Activated CD4-positive, alpha-beta memory T cell treated with anti-CD3 and anti-CD28 coated beads for 36 hours (primary cell): ENCODE data around the gene FAM83B. TPM values are rescaled to one million over a fixed set of nuclear protein-coding genes. Genes with fewer than 3 reads are reported as not detected.
"Not testable (repeated sequence)": the region's sequence is repeated elsewhere in the genome, so short reads cannot be mapped to it uniquely, and the experiment has no call there.

Source experiments
- CTCF ChIA-PET: fragments of 350-600 bp; sonication (Branson Sonifier 250); formaldehyde crosslinking; loops from one replicate; lab custom pipeline; 2021; ENCODE audit warnings: antibody characterized with exemption, inconsistent platforms; lab: Charles Lee
- POLR2A ChIA-PET: fragments of 350-600 bp; sonication (Branson Sonifier 250); formaldehyde crosslinking; loops from one replicate; lab custom pipeline; 2021; ENCODE audit warnings: antibody characterized with exemption; lab: Charles Lee
- DNase-seq: peaks from one replicate; pipeline ENCODE4 v3.0.0-alpha.2; 2020
- H3K27ac Mint-ChIP-seq: one replicate; pipeline ENCODE4 v1.8.0; 2021; ENCODE audit warnings: mixed read lengths
- H3K27me3 Mint-ChIP-seq: one replicate; pipeline ENCODE4 v1.8.0; 2021; ENCODE audit warnings: mixed read lengths
- H3K36me3 Mint-ChIP-seq: one replicate; pipeline ENCODE4 v1.8.0; 2021; ENCODE audit warnings: mixed read lengths
- H3K4me1 Mint-ChIP-seq: one replicate; pipeline ENCODE4 v1.8.0; 2021; ENCODE audit warnings: low read depth, mixed read lengths
- H3K4me3 Mint-ChIP-seq: one replicate; pipeline ENCODE4 v1.8.0; 2021; ENCODE audit warnings: mild to moderate bottlenecking, mixed read lengths
- H3K9me3 Mint-ChIP-seq: one replicate; pipeline ENCODE4 v1.8.0; 2021; ENCODE audit warnings: mixed read lengths
- intact Hi-C: fragments of 100-400 bp; cut with micrococcal nuclease; formaldehyde crosslinking; loops from one replicate; pipeline ENCODE4 v1.15.1; 2023
- total RNA-seq, 2 experiments: library from RNA; stranded (reverse); gene quantifications; one replicate each; pipeline ENCODE4 v1.2.3, GENCODE V29; 2021

Gene FAM83B
- total RNA-seq, result not detected

- Mint-ChIP-seq H3K27me3 (peaks cover 9% of the 10 kb centered on the region), H3K4me3 (no peak within 1 kb of the TSS), H3K27ac (no peak within 1 kb of the TSS), H3K36me3 (no peaks in the 10 kb centered on the region), H3K9me3 (peaks cover 9% of the 10 kb centered on the region), H3K4me1 (no peaks in the 10 kb centered on the region)
- no peak for DNase-seq
- ChIA-PET POLR2A (no interaction called here), CTCF (no interaction called here)
- intact Hi-C loops, result no loop called here
Measured at GRCh38 chr6:54846243-54846856, at the start of gene FAM83B. TSS of gene FAM83B (plus strand) at chr6:54846771. CDS start at chr6:54870247, 23,476 bp downstream.

DNA sequence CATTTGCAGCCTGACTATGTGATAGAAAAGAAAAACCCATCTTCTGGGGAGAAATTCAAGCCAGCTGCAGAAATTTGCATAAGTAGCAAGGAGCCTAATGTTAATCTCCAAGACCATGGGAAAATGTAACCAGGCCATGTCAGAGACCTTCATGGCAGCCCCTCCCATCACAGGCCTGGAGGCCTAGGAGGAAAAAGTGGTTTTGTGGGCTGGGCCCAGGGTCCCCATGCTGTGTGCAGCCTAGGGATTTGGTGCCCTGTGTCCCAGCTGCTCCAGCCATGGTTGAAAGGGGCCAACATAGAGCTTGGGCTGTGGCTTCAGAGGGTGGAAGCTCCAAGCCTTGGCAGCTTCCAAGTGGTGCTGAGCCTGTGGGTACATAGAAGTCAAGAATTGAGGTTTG is 49.7 kb upstream of the FAM83B start:
- H3K4me3 Mint-ChIP-seq, H3K27ac Mint-ChIP-seq, POLR2A ChIA-PET, H3K36me3 Mint-ChIP-seq, CTCF ChIA-PET, intact Hi-C loops, DNase-seq, H3K27me3 Mint-ChIP-seq, H3K4me1 Mint-ChIP-seq: not testable (repeated sequence)
- peaks cover 14% of the 10 kb centered on the region for H3K9me3 Mint-ChIP-seq

DNA sequence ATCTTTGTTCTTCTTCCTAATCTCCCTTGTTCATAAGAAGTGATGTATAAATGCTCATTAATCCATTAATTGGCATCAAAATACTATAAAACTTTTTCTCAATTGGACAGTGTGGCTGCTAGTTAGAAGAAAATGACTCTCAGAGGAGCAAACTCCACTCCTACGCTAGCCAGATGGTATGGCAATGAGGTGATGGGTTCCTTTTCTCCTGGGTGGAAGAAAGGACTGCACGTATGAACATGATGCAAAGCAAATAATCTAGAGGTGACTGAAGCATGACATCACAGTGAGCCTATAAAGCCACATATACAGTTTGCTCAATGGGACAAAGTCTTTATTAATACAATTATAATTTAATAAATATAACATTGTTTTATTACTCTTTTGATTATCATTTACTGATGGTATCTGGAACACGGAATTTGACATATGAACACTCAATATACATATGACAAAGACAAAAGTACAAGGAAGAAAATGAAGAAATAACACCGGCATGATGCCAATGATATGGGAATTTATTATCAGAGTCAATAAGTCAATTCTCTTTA is 46.4 kb upstream of the FAM83B start:
- ChIA-PET CTCF (no interaction called here), POLR2A (no interaction called here)
- no peak for DNase-seq
- no peaks in the 10 kb centered on the region for H3K4me1 Mint-ChIP-seq
- H3K4me3 Mint-ChIP-seq, result no peak overlapping the region
- no peaks in the 10 kb centered on the region for H3K27me3 Mint-ChIP-seq
- peaks cover 14% of the 10 kb centered on the region for H3K9me3 Mint-ChIP-seq
- H3K36me3 Mint-ChIP-seq, result no peaks in the 10 kb centered on the region
- no peak overlapping the region for H3K27ac Mint-ChIP-seq
- intact Hi-C loops, result no loop called here

GRCh38 chr6:54801244-54801643 is 45.3 kb upstream of the FAM83B start:
- H3K4me1 Mint-ChIP-seq, result no peaks in the 10 kb centered on the region
- intact Hi-C loops, result no loop called here
- no peak for DNase-seq
- no peak overlapping the region for H3K27ac Mint-ChIP-seq
- no peaks in the 10 kb centered on the region for H3K36me3 Mint-ChIP-seq
- ChIA-PET POLR2A (no interaction called here), CTCF (no interaction called here)
- no peaks in the 10 kb centered on the region for H3K27me3 Mint-ChIP-seq
- no peak overlapping the region for H3K4me3 Mint-ChIP-seq
- peaks cover 14% of the 10 kb centered on the region for H3K9me3 Mint-ChIP-seq

GRCh38 chr6:54801669-54802068 is 44.9 kb upstream of the FAM83B start:
- no peak for DNase-seq
- ChIA-PET CTCF (no interaction called here), POLR2A (no interaction called here)
- Mint-ChIP-seq H3K9me3 (peaks cover 10% of the 10 kb centered on the region), H3K36me3 (no peaks in the 10 kb centered on the region), H3K4me1 (no peaks in the 10 kb centered on the region), H3K27ac (no peak overlapping the region), H3K27me3 (no peaks in the 10 kb centered on the region), H3K4me3 (no peak overlapping the region)
- intact Hi-C loops, result no loop called here

GRCh38 chr6:54802775-54803634 is 43.6 kb upstream of the FAM83B start:
- no peaks in the 10 kb centered on the region for H3K27me3 Mint-ChIP-seq
- H3K27ac Mint-ChIP-seq, result no peak overlapping the region
- DNase-seq, result no peak
- H3K9me3 Mint-ChIP-seq, result peaks cover 4% of the 10 kb centered on the region
- H3K4me3 Mint-ChIP-seq, result no peak overlapping the region
- no peaks in the 10 kb centered on the region for H3K4me1 Mint-ChIP-seq
- ChIA-PET POLR2A (no interaction called here), CTCF (no interaction called here)
- intact Hi-C loops, result no loop called here
- H3K36me3 Mint-ChIP-seq, result no peaks in the 10 kb centered on the region

DNA sequence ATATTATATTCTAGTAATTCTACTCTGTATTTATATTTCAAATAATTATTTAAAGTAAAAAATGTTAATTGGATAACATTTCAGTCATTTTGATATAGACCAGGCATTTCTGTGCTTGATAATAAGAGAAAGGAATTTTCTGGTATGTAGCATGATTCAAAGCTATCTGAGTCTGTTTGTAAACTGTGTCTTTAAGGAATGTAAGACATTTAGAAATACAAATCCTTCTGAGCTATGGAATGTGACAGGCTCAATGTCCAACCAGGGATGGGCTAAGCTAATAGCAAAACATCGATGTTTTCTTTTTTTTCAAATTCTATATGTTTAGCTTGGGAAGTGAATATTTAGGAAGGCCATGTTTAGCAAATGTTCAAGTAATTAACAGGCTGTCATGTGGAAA is 41.5 kb upstream of the FAM83B start:
- DNase-seq, result no peak
- no peak overlapping the region for H3K4me3 Mint-ChIP-seq
- POLR2A ChIA-PET, result no interaction called here
- H3K27ac Mint-ChIP-seq, result no peak overlapping the region
- CTCF ChIA-PET, result no interaction called here
- H3K36me3 Mint-ChIP-seq, result no peaks in the 10 kb centered on the region
- H3K9me3 Mint-ChIP-seq, result peaks cover 6% of the 10 kb centered on the region
- no peaks in the 10 kb centered on the region for H3K27me3 Mint-ChIP-seq
- no peaks in the 10 kb centered on the region for H3K4me1 Mint-ChIP-seq
- intact Hi-C loops, result no loop called here

DNA sequence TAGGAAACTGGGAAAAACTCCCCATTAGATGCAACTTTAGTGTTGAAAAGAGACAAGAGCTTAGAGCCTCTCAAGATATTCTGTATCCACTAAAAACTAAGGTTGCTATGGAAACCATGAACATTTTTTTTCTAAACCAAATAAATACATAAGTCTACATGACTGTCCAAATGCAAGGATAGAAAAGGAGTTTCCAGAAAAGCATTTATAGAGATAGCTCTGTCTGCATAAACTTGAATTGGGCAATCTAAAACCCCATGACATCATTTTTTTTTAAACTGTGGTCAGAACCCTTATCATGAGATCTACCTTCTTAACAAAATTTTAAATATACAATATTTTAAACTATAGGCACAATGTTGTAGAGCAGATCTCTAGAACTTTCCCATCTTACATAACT is 36.4 kb upstream of the FAM83B start:
- CTCF ChIA-PET, result no interaction called here
- Mint-ChIP-seq H3K27me3 (no peaks in the 10 kb centered on the region), H3K9me3 (peaks cover 16% of the 10 kb centered on the region), H3K4me3 (no peak overlapping the region), H3K36me3 (no peaks in the 10 kb centered on the region), H3K27ac (no peak overlapping the region), H3K4me1 (no peaks in the 10 kb centered on the region)
- POLR2A ChIA-PET, result no interaction called here
- intact Hi-C loops, result no loop called here
- DNase-seq, result no peak

- H3K27ac Mint-ChIP-seq, result no peak overlapping the region
- intact Hi-C loops, result no loop called here
- peaks cover 20% of the 10 kb centered on the region for H3K9me3 Mint-ChIP-seq
- POLR2A ChIA-PET, result no interaction called here
- no peak for DNase-seq
- no peaks in the 10 kb centered on the region for H3K27me3 Mint-ChIP-seq
- no peaks in the 10 kb centered on the region for H3K4me1 Mint-ChIP-seq
- no peak overlapping the region for H3K4me3 Mint-ChIP-seq
- no peaks in the 10 kb centered on the region for H3K36me3 Mint-ChIP-seq
- CTCF ChIA-PET, result no interaction called here
Measured at GRCh38 chr6:54813892-54814291, 32.7 kb upstream of the FAM83B start.

- ChIA-PET POLR2A (no interaction called here), CTCF (no interaction called here)
- Mint-ChIP-seq H3K4me1 (no peaks in the 10 kb centered on the region), H3K27ac (no peak overlapping the region), H3K4me3 (no peak overlapping the region), H3K27me3 (no peaks in the 10 kb centered on the region), H3K9me3 (peaks cover 15% of the 10 kb centered on the region), H3K36me3 (no peaks in the 10 kb centered on the region)
- intact Hi-C loops, result no loop called here
- DNase-seq, result no peak
Measured at GRCh38 chr6:54817236-54817635, 29.3 kb upstream of the FAM83B start.

GRCh38 chr6:54817834-54818233 is 28.7 kb upstream of the FAM83B start:
- ChIA-PET CTCF (no interaction called here), POLR2A (no interaction called here)
- H3K4me3 Mint-ChIP-seq, result no peak overlapping the region
- no peak overlapping the region for H3K27ac Mint-ChIP-seq
- no peak for DNase-seq
- peaks cover 19% of the 10 kb centered on the region for H3K9me3 Mint-ChIP-seq
- intact Hi-C loops, result no loop called here
- no peaks in the 10 kb centered on the region for H3K36me3 Mint-ChIP-seq
- H3K27me3 Mint-ChIP-seq, result no peaks in the 10 kb centered on the region
- H3K4me1 Mint-ChIP-seq, result no peaks in the 10 kb centered on the region

DNA sequence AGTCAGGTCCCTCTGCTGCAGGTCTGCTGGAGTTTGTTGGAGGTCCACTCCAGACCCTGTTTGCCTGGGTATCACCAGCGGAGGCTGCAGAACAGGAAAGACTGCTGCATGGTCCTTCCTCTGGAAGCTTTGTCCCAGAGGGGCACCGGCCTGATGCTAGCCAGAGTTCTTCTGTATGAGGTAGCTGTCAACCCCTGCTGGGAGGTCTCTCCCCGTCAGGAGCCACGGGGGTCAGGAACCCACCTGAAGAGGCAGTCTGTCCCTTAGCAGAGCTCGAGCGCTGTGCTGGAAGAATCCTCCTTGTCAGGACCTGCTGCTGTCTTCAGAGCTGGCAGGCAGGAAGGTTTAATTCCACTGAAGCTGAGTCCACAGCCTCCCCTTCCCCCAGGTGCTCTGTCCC is 22.3 kb upstream of the FAM83B start:
- intact Hi-C loops, H3K4me3 Mint-ChIP-seq, POLR2A ChIA-PET, H3K4me1 Mint-ChIP-seq, DNase-seq, CTCF ChIA-PET, H3K27ac Mint-ChIP-seq, H3K36me3 Mint-ChIP-seq, H3K27me3 Mint-ChIP-seq: not testable (repeated sequence)
- H3K9me3 Mint-ChIP-seq, result peaks cover 22% of the 10 kb centered on the region

- Mint-ChIP-seq H3K9me3 (peaks cover 15% of the 10 kb centered on the region), H3K27ac (no peak overlapping the region), H3K27me3 (no peaks in the 10 kb centered on the region), H3K4me1 (no peaks in the 10 kb centered on the region), H3K36me3 (no peaks in the 10 kb centered on the region), H3K4me3 (no peak overlapping the region)
- intact Hi-C loops, result no loop called here
- POLR2A ChIA-PET, result no interaction called here
- CTCF ChIA-PET, result no interaction called here
- DNase-seq, result no peak
Measured at GRCh38 chr6:54827010-54827409, 19.6 kb upstream of the FAM83B start.
